ENCODE results near the gene FRRS1. TPM values are rescaled to one million over a fixed set of nuclear protein-coding genes. Genes with fewer than 3 reads are reported as not detected.
"Not testable (repeated sequence)": the region's sequence is repeated elsewhere in the genome, so short reads cannot be mapped to it uniquely, and the experiment has no call there.

FRRS1 gene
- total RNA-seq, 1 donor from 2014 or later, result 9.1 TPM

GRCh38 chr1:99764909-99765308 is 1.5 kb downstream of the FRRS1 start:
- no peak for ATAC-seq
- TF ChIP-seq CTCF (IDR thresholded peaks at IDR 0.05), result no peak
- Histone ChIP-seq H3K4me3 (peak overlapping the region; percentile 60), H3K36me3 (no peaks in the 10 kb centered on the region), H3K27ac (no peak overlapping the region), H3K27me3 (ENCODE audit: low read depth) (no peaks in the 10 kb centered on the region), H3K9me3 (no peaks in the 10 kb centered on the region), H3K4me1 (peaks cover 39% of the 10 kb centered on the region)
- no peak for DNase-seq
- intact Hi-C loops (cut with DNase I), result no loop called here

GRCh38 chr1:99764439-99764838 is 2.0 kb downstream of the FRRS1 start:
- DNase-seq (no peak), ATAC-seq (no peak)
- no peak for TF ChIP-seq CTCF (IDR thresholded peaks at IDR 0.05)
- intact Hi-C loops (cut with DNase I), result no loop called here
- no peak overlapping the region for H3K4me3 ChIP-seq
- peaks cover 41% of the 10 kb centered on the region for H3K4me1 ChIP-seq
- no peaks in the 10 kb centered on the region for H3K36me3 ChIP-seq
- H3K27ac ChIP-seq, result no peak overlapping the region
- no peaks in the 10 kb centered on the region for H3K27me3 ChIP-seq (ENCODE audit: low read depth)
- no peaks in the 10 kb centered on the region for H3K9me3 ChIP-seq

DNA sequence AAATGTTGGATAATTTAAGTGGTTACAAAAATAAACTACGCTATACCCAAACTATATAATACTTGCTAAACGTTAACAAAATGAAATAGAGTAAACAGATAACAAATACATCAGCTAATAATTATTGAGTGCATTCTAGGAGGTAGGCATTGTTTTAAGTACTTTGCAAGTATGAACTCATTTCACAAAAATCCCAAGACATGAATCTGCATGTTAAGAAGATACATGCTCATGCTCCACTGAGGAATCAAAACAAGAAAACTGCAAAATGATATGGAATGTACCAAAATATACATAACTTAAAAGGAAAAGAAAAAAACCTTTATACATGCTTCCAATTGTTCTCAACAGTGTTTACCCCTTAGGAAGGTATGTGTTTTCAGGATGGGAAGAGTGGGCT is 2.5 kb downstream of the FRRS1 start:
- Histone ChIP-seq H3K9me3 (no peaks in the 10 kb centered on the region), H3K27me3 (ENCODE audit: low read depth) (no peaks in the 10 kb centered on the region), H3K27ac (no peak overlapping the region), H3K4me1 (peaks cover 44% of the 10 kb centered on the region), H3K36me3 (no peaks in the 10 kb centered on the region), H3K4me3 (no peak overlapping the region)
- intact Hi-C loops (cut with DNase I), result no loop called here
- TF ChIP-seq CTCF (IDR thresholded peaks at IDR 0.05), result no peak
- no peak for ATAC-seq
- DNase-seq, result no peak

GRCh38 chr1:99761774-99762173 is 4.7 kb downstream of the FRRS1 start:
- Histone ChIP-seq H3K9me3 (no peaks in the 10 kb centered on the region), H3K36me3 (no peaks in the 10 kb centered on the region), H3K4me1 (peaks cover 50% of the 10 kb centered on the region), H3K27ac (no peak overlapping the region), H3K4me3 (no peak overlapping the region), H3K27me3 (ENCODE audit: low read depth) (no peaks in the 10 kb centered on the region)
- TF ChIP-seq CTCF (IDR thresholded peaks at IDR 0.05), result no peak
- intact Hi-C loops (cut with DNase I), result no loop called here
- DNase-seq (no peak), ATAC-seq (no peak)

DNA sequence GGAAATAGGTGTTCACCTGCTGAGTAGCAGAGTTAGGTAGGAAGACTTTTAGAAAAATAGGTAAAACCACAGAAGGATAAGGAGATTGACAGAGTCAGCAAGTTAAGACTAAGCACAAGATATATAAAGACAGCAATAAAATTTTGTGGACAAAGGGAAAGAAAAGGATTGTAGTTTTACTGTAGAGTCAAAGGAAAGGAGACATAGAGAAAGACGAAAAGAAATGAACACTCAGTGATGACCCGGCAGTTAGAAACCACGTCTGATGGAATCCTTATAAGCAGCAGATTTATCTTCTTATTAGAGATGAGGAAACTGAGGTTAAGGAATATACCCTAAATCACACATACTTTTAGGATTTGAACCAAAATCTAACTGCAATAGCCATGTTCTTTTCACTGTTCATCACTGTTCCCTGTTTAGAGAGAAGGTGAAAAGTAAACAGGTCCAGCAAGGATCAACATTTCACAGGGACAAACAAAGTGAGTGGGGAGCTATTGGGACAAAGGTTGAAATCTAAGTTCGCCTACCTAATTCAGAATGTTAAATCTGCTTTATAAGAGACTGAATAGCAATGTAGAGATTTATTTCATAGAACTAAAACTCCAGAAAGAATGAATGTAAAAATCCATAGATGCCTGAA is 6.8 kb downstream of the FRRS1 start:
- H3K4me1 ChIP-seq, result peaks cover 45% of the 10 kb centered on the region
- TF ChIP-seq CTCF (IDR thresholded peaks at IDR 0.05), result no peak
- no peaks in the 10 kb centered on the region for H3K36me3 ChIP-seq
- ATAC-seq (no peak), DNase-seq (no peak)
- H3K4me3 ChIP-seq, result no peak overlapping the region
- H3K27me3 ChIP-seq (ENCODE audit: low read depth), result no peaks in the 10 kb centered on the region
- no peaks in the 10 kb centered on the region for H3K9me3 ChIP-seq
- H3K27ac ChIP-seq, result peak overlapping the region; percentile 22
- intact Hi-C loops (cut with DNase I), result no loop called here

GRCh38 chr1:99758686-99759517 is 7.5 kb downstream of the FRRS1 start:
- Histone ChIP-seq H3K4me1 (peaks cover 38% of the 10 kb centered on the region), H3K27ac (peak overlapping the region; percentile 22)
- H3K36me3 ChIP-seq; DNase-seq; H3K4me3 ChIP-seq; H3K9me3 ChIP-seq; H3K27me3 ChIP-seq (ENCODE audit: low read depth); intact Hi-C loops (cut with DNase I): not testable (repeated sequence)
- ATAC-seq, result peak in 1 of 2 donors; percentile 19
